ENCODE results near the gene POLR3E.

The POLR3E gene

DNA sequence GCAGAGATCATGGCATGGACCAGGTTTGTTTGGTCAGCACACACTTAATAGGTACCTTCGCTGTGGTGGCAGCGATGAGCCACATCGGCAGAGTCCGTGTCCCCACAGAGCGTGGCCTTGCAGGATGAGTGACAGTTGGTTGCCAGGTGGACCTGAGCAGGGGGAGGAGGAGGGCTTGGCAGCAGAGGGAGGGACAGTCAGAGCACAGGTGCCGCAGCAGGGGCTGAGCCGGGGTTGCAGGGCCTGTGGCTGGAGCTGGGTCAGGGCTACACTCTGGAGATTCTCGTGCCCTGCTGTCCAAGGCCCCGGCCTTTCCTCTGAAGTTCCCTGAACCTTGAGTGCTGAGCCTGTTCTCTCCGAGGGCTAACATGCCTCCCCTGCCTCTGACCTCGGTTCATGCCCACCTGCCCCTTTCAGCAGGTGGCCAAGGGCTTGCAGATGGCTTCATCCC is 24.8 kb downstream of the POLR3E start:
- no peak for TF ChIP-seq CTCF (IDR thresholded peaks at IDR 0.05; ENCODE audit: low read depth, low read length, missing control alignments)
- H3K4me3 ChIP-seq (ENCODE audit: low read depth, low read length) = no peak overlapping the region
- DNase-seq (ENCODE audit: low read depth) = no peak

DNA sequence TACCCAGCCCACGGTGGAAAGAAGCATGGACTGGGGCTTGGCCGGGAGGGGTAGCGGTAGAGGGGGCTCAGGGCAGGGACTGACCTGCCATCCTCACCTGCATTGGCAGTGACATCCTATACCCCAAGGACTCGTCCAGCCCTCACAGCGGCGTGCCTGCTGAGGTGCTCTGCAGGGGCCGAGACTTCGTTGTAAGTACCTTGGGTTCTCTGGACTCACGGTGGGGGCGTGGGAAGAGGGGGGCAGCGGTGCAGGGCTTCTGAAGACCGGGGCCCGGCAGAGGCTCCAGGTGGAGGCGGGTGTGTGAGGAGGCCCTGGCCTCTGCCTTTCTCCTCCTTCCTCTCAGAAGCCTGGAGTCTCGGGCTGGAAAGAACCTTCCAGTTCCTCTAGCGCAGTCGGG is 25.5 kb downstream of the POLR3E start:
- TF ChIP-seq CTCF (IDR thresholded peaks at IDR 0.05; ENCODE audit: low read depth, low read length, missing control alignments) = no peak
- no peak for DNase-seq (ENCODE audit: low read depth)
- H3K4me3 ChIP-seq (ENCODE audit: low read depth, low read length) = no peak overlapping the region

DNA sequence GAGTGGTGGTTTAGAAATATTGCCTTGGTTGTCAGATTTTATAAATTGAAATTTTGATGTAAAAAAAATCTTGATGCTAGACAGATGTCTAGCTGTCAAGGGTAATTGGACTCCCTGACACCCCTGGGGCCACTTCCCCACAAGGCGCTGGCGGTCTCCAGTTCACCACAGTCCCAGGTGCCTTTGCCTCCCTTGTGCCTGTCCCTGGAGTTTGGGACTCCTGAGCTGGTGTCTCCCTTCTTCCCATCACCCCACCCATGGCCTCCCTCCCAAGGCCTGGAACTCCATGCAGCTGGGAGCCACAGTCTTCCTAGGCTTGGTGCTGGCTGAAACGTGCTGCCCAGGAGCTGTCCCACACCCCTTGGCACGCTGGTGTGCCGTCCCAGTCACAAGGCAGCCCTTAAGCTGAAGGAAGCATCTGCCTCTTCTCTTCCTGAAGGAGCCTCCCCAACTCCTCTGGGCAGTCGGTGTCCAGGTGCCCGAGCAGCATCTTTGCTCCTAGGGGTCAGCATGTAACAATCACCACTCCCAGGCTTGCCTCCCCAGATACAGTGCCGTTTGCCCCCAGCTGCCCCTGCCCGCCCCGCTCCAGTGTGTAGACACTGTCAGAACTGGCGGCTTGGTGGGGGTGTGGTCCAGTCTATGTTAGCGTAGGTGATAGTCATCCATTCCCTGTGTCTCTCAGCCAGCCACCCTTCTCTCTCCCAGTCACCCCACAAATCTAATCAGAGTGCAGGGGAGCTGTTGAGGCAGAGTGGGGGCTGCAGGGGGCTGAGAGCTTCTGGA is 26.2 kb downstream of the POLR3E start:
- no peak overlapping the region for H3K4me3 ChIP-seq (ENCODE audit: low read depth, low read length)
- TF ChIP-seq CTCF (IDR thresholded peaks at IDR 0.05; ENCODE audit: low read depth, low read length, missing control alignments) = no peak
- DNase-seq (ENCODE audit: low read depth) = no peak

DNA sequence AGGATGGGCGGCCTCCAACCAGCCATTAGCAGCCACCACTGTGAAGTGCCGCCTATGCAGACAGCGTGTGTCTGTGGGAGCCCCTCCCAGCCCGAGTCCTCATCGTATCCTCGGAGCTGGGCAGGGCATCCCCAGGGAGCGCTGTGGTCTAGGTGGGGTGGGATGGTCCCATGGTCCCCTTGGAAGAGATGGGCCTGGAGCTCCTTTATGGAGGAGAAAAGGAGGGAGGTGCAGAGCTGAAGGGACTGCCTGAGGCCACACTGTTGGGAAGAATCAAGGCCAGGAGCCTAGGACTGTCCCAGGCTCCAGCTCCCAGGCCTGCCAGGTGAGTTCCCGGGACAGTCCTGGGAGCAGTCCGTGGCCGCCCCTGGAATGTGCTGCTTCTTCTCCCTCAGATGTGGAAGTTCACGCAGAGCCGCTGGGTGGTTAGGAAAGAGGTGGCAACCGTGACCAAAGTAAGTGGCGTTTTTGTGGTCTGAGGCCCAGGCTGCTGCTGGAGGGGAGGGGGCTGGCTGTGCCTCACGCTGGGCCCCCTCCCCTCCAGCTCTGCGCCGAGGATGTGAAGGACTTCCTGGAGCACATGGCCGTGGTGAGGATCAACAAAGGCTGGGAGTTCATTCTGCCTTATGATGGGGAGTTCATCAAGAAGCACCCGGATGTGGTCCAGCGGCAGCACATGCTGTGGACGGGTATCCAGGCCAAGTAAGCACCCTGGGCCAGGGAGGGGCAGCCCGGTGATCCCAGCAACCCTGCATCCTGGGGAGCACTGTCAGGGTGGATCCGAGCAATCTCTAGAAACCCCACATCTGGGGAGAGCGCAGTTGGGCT is 27.0 kb downstream of the POLR3E start:
- no peak overlapping the region for H3K4me3 ChIP-seq (ENCODE audit: low read depth, low read length)
- no peak for DNase-seq (ENCODE audit: low read depth)
- no peak for TF ChIP-seq CTCF (IDR thresholded peaks at IDR 0.05; ENCODE audit: low read depth, low read length, missing control alignments)

- no peak overlapping the region for H3K4me3 ChIP-seq (ENCODE audit: low read depth, low read length)
- no peak for TF ChIP-seq CTCF (IDR thresholded peaks at IDR 0.05; ENCODE audit: low read depth, low read length, missing control alignments)
- no peak for DNase-seq (ENCODE audit: low read depth)
Observed at GRCh38 chr16:22324787-22325597, 27.8 kb downstream of the POLR3E start.

GRCh38 chr16:22325598-22326368 is 28.6 kb downstream of the POLR3E start:
- DNase-seq (ENCODE audit: low read depth) = no peak
- no peak overlapping the region for H3K4me3 ChIP-seq (ENCODE audit: low read depth, low read length)
- TF ChIP-seq CTCF (IDR thresholded peaks at IDR 0.05; ENCODE audit: low read depth, low read length, missing control alignments) = no peak
